DMS53 treated with DMSO at 0.1 percent for 48 hours (cell line): Measurements from ENCODE around the gene ARNT2.
A peak's percentile ranks its signal among the peaks of the same experiment; 100 is the strongest.

Experiments
- DNase-seq: peaks from one replicate; lab custom pipeline; 2025; ENCODE audit not compliant: unreplicated experiment; lab: John Stamatoyannopoulos, UW

ARNT2 gene

DNA sequence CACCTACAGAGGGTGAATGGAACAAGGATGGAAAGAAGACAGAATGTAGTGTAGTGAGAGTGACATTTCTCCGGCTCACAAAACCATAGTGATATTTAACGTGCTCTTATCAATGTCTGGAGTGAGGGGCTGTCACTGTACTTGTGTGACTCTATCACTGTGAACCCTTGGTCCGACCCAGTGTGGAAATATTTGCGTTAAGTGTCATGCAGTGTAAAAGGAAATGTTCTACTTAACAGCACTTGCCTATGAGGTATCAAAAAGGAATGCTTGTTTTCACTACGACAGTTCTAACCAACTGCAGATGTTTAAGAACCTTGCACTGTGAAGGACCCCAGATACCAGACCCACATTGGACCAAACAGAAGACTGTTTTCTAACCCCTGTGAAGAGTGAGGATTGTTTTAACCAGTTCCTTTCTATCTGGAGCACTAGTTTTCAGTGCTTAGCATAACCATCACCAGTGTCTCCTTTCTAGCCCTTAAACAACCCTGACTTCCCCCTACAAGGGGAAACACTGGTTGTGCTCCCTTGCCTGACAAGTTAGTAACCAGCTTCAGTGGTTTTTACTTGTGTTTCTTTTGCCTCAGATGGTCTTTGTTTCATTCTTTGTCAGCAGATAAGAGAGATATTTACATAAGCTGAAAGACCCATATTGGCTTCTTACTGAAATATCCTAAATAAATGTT, 146.2 kb downstream of the ARNT2 start:
- no peak for DNase-seq

DNA sequence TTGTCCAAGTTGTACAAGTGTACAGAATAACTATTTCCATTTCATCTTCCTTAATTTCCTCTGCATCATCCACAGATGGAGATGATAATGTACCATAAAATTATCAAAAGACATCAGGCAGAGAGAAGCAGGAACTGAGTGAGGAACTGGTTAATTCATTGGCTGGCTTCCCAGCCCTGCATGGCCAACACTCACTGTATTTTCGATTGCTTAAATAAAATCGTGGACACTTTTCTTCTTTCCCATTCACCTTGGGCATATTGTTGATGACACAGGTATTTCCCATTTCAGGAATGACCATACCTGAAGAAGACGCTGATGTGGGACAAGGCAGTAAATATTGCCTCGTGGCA, 146.7 kb downstream of the ARNT2 start:
- DNase-seq, result no peak

DNA sequence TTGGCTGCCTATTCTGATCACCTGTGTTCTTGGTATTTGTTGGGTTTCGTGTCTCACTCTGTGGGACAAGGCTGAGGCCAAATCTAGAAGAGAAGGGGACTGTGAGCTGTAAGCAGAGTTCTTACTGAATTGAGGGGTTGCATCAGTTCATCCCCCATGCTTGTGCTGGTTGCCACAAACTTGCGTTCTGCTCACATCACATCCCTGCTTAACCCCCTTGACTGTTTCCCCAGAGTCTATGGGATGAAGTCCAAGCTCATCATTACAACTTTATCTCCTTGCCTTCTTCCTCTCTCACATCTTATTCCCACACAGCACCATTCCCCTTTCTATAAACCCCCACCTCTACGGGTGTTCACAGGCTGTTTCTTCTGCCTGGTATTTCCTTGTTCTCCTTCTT, 147.2 kb downstream of the ARNT2 start:
- no peak for DNase-seq

DNA sequence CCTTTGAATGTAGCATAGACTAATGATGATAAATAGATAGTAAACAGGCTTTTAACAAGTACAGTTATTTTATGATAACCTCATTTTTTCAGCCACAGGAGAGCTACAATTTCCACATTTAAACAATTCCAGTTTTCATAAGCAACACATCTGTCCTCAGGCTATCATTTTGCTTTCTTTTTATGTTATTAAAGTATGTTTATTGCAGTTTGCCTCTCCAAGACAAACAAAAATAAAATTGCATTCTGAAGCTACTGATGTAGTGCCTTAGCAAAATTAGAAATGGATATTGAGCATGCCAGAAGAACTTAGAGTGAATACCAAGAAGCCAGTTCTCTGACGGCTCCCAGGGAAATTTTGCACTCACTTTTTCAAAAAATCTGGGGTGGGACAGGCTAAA, 150.4 kb downstream of the ARNT2 start:
- no peak for DNase-seq

DNA sequence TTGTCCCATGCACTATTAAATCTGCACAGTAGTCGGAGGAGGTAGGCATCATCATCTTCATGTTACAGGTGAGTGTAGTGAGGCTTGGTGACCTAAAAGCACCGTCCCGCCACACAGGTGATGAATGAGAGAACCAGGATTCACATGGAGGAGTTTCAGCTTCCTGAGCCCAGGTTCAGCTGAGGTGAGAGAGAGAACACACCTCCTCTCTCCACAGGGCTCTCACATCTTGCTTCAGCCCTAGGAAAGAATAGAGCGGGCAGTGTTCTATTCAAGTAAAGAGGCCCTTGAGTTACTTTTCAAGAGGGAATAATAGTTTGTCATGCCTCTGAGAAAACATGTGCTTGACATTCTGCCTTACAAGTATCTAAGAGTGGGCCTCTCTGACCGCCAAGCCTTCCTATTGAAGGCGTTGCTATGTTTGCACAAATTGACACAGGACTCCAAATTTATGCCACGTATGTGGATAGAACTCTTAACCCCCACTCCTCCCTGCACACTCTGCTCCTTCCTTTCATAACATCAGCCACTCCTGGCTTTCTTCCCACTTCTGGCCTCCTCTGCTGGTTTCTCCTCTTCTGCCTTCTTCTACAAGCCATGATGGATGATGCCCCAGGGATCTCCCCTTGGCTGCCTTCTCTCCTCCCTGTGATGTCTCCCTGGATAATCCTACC, 152.6 kb downstream of the ARNT2 start:
- DNase-seq, result no peak

DNA sequence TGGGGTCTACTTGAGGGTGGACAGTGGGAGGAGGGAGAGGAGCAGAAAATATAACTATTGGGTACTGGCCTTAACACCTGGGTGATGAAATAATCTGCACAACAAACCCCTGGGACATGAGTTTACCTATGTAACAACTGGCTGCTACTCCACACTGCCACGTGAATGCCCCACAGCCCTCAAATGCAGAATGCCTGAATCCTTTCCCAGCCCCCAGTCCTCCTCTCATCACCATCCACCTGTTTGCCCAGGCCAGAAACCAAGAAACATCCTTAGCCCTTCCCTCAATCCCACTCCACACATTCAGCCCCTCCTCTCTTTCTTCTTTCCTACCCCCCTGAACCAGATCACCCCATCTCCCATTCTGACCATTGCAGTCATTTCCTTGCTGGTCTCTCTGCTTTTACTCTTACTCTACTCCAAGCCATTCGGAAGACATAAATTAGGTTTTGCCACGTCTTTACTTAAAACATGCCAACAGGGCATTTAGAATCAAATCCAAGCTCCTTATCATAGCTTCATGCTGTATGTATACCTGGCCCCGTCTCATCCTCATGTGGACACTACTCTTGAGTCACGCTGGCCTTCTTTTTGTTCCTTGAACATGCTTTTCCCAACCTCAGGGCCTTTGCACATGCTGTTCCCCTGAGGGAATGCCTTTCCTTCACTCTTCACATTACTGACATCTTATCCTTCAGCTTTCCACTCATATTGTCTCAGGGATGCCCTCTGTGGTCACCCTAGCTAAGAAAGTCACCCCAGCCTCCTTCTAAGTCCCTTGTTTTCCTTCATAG, 153.5 kb downstream of the ARNT2 start:
- no peak for DNase-seq

DNA sequence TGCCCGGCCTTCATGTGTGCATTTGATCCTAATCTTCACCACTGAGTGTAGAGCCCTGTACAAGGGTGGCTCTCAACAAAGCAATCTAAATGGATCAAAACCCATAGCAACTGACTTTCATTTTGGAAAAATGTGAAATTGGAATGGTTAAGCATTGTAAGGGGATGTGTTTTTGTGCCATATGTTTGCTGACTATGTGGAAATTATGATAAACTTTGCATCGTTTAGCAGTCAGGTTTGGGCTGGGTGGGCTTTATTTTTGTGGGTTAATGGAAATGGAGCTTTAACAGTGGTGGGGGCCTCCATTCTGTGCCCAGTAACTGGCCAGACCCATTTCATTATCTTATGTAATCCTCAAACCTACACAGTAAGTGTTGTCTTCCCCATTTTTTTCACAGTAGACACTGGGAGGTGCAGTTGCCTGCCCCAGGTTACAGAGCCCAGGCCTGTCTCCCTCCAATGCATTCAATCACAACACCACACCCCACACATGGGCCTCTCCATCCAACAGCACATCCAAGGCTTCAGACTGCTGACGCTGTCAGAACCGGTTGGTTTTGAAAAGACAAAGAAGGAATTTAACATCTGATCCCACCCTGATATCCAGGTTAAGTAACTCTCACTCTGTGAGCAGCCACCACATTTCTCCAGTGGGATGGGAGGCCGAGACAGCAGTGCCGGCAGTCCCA, 154.6 kb downstream of the ARNT2 start:
- DNase-seq, result no peak

DNA sequence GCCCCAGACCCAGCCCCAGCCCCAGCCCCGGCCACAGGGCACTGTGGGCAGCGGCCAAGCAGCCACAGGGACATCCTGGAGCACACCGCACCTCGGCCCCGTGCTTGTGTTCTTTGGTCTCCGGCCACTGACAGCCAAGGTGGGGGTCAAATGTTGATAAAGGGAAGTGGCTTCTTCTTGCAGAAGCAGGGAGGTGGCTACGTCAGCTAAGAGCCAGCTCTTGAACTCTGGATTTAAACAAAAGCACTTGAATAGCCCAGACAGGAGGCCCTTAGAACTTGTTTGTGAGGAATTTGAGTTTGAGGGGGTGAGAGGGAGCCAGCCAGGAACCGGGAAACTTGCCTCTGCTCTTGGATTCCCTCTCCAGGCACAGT, 155.1 kb downstream of the ARNT2 start:
- no peak for DNase-seq

DNA sequence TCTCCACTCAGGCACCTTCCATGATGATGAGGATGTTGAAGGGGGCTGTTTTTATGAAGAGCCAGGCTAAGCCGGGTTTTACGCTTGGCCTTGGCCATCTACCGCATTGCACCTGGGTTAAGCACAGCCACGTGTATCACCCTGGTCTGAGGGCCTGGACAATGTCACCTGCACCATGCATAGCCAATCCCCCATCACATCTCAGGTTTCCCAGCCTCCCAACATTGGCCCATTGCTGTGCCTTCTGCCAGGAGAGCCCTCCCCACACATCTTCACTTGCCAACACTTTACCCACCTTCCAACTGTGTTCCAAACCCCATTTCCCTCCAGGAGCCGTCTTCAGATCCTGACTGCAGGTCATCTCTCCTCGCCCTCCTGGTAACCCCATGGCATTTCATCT, 155.6 kb downstream of the ARNT2 start:
- no peak for DNase-seq

DNA sequence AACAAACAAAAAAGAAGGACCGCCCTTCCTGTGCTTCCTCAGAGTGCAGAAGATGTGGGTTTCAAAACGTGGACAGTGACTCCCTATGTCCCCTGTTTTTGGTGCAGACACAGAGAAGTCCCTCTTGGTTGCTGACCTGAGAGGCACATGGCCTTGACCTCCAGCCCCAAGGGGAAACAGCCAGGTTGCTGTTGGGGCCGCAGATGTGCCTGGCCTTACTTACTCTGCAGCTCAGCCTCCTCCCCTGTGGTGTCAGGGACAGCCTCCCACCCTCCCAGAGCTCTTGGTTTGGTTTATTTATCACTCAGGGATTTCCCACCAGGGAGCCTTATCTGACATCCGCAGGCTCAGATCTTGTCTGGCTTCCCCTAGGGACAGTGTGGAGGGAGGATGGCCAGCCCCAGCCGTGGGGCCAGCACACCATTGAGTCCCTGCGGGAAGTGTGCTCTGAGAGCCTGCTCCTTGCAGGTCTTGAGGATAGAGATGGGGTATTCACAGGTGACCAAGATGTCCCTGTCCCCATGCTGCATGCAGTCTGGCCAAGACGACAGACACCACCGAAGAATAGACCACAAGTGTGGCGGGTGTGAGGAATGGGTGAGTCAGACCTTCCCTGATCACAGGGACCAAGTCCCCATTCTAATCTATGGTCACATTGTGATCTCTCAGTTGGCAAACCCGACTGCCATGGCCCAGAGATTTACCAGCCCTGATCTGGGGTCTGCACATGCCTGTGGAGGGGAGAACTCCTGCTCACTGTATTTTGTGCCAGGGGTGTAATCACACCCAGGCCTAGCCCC, 156.6 kb downstream of the ARNT2 start:
- DNase-seq, result no peak

DNA sequence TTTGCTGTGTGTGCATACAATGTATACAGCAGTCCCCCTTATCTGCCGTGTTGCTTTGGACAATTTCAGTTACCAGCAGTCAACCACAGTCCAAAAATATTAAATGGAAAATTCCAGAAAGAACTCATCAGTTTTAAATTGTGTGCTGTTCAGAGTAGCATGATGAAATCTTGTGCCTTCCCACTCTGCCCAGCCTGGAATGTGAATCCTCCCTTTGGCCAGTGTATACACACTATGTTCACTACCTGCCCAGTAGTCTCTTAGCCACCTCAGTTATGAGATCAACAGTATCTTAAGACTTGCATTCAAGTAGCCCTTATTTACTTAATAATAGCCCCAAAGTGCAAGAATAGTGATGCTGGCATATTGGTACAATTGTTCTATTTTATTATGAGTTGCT, 157.3 kb downstream of the ARNT2 start:
- no peak for DNase-seq

DNA sequence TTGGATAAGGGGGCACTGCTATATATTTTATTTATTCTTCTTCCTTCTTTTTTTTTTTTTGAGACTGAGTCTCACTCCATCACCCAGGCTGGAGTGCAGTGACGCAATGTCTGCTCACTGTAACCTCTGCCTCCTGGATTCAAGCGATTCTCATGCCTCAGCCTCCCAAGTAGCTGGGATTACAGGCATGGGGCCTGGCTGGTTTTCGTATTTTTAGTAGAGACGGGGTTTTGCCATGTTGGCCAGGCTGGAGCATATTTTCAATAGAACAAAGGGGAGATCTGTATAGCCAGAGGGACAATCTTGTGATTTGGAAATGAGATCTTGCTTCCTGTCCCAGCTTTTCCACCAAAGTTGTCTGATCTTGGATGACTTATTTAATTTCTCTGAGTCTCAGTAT, 157.9 kb downstream of the ARNT2 start:
- no peak for DNase-seq

DNA sequence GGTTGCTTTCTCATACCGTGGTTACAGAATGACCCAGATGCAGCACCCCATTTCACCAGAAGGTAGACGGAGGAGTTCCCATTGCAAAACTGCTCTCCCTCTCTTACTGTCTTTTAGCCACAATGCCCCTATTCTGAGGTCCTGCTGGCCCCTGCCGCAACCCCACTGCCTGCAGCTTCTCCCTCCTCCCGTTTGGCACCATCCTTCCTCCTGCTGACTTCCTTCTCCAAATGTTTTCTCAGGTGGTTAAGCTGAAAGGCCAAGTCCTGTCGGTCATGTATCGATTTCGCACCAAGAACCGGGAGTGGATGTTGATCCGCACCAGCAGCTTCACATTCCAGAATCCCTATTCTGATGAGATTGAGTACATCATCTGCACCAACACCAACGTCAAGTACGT, 158.7 kb downstream of the ARNT2 start:
- no peak for DNase-seq

DNA sequence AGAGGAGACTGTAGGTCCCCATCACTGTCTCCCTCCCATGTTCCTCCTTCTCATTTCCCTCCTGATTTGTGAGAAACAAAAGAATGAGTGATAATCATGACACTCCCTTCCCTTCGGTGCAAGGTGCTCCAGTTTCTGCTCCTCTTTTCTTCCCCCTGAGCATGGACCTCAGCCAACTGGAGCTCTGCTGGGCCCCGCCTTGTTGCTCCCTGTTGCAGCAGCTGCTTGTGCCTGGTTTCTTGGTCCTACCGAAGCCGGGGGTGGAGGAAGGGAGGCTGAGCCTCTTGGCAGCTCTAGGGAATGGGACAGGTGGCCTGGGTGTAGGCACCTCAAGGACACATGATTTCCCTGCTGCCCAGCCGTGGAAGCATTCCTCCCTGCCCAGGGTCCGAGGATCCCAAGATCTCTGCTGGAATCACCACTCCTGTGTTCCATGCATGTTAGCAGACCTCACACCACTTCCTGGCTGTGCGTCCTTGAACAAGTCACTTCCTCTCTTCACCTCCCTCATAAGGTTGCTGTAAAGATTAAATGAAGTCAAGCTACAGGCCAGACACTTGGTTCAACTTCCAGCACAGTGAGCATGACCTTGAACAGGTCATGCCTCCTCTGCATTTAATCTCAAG, 159.3 kb downstream of the ARNT2 start:
- no peak for DNase-seq

DNA sequence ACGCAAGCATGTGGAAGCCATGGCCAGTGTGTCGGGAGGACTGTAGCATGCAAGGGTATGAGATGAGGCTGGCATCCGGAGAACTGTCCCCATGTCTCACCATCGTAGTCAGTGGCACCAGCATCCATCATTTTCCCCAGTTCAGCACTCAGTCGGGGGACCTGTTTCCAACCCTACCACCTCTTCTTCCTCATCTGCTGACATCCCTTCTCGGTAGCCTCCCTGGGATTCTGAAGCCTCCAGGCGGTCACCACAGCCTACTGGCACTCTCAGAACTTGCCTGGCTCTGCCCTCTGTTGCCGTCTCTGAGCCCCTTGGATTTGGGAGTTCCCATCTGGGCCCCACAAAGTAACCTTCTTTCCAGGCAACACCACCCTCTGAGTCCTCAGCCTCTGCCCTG, 159.9 kb downstream of the ARNT2 start:
- DNase-seq, result no peak

DNA sequence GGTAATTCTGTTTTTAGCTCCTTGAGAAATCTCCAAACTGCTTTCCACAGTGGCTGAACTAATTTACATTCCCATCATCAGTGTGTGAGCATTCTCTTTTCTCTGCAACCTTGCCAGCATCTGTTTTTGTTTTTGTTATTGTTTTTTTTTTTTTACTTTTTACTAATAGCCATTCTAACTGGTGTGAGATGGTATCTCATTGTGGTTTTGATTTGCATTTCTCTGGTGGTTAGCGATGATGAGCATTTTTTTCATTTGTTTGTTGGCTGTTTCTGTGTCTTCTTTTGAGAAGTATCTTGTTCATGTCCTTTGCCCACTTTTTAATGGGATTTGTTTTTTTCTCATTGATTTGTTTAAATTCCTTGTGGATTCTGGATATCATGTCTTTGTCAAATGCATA, 161.2 kb downstream of the ARNT2 start:
- no peak for DNase-seq

DNA sequence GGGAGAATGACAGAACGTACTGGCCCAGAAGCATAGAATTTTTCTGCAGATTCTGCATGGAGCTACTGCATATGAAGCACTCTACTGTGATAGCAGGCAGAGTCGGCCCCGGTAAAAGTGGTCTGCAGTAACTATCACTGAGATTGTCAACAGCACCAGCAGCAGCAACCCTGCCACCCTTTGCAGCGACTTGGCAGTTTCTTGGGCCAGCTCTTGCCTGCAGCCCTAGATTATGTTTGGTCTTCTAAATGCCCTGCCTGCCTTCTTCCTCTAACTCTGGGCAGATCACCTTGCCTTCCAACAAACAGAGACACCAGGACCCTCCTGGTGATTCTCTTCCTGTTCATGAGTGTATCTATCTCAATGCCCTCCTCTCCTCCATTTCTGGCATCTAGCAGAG, 161.8 kb downstream of the ARNT2 start:
- no peak for DNase-seq

DNA sequence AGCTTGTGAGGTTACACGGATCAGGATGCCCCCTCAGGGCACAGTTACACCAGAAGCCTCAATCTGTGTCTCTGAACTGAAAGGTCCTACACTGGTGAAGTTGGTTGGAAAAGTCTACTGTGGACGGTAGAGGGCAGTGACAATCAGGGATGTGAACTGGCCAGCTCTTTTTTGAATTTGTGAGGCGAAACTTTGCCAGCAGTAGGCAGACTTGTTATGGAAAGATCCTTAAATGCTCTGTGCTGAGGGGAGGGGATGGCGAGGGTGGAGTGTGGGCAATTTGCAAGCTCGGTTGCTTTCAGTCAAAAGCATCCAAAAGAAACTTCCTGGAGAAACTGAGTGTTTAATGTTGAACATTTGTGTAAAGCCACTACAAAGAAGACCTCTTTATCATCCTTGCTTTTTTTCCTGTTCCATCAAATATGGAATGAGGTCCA, 163.6 kb downstream of the ARNT2 start:
- DNase-seq, result peak; percentile 47

DNA sequence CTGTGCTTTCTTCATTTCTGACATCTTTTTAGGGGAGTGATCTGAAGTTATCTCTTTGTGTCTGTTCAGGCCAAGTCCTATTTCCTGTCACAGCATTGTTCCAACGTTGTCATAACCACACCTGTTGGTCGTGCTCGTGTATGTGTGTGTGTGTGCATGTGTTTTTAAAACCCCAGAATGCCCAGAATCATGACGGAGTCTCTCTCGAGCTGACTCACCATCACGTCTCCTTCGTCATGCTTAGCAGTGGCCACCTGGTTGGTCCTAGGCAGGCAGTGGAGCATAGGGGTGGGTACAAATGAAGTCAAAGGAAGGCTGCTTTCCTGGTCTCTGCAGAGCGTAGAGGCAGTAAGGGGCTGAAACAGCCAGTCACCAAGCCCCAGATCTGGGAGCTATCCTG, 164.1 kb downstream of the ARNT2 start:
- no peak for DNase-seq

DNA sequence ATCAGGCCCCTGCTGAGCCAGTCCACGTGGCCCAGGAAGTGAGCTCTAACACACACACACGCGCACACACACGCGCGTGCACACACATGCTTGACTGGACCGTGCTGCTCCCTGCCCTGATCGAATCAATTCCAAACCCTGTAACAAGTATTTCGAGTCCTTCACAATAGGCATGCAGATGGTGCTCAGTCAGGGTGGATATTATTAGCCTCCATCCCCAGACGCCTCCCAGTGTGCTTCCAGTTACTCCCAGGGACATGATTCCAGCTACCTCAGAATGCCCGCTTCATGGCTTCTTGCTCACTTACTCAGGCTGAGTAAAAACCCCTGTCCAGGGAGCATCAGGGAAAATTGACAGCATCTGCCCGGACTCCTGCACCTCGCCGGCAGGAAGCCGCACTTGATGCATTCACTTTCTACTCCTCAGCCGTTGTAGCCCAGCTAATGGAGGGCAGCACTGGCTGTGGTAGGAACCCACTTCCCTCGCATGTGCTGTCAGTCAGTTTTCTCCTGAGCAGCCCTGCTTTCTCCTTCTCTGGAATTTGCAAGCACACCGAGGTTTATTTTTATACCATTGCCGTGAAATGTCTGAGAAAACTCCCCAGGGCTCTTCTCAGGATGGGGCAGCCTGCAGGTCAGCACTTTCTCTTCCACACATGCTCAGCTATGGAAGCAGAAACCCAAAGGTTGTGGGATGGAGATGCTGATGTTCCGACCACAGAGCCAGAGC, 164.9 kb downstream of the ARNT2 start:
- DNase-seq, result no peak
